ENCODE data around the gene DNASE2B. TPM values are rescaled to one million over a fixed set of nuclear protein-coding genes. Genes with fewer than 3 reads are reported as not detected.

DNASE2B gene
- total and polyA plus RNA-seq, 2 donors (not counting 3 experiments of a cell fraction or from before 2014, with no cell fraction given), result not detected

GRCh38 chr1:84452436-84452835, 54.2 kb downstream of the DNASE2B start:
- no peak for DNase-seq (ENCODE audit: low read depth, low spot score)
- Histone ChIP-seq H3K27me3 (ENCODE audit: control insufficient read depth in 2 of 2, insufficient read depth in 2 of 2, low read length in 2 of 2) (peaks cover 18% of the 10 kb centered on the region in 2 experiments), H3K9me3 (replicated peaks; ENCODE audit: control insufficient read depth, insufficient read depth, low read length) (no peaks in the 10 kb centered on the region), H3K79me2 (ENCODE audit: control insufficient read depth, insufficient read depth, low read length) (no peaks in the 10 kb centered on the region), H3K27ac (ENCODE audit: insufficient read depth, low read depth, low read length) (no peak overlapping the region), H3K36me3 (ENCODE audit: control insufficient read depth in 2 of 2, extremely low read depth in 1 of 2, insufficient read depth in 2 of 2, low read length in 2 of 2) (no peaks in the 10 kb centered on the region), H3K4me2 (ENCODE audit: insufficient read depth, low read length) (no peak overlapping the region), H2AFZ (ENCODE audit: low read depth, low read length) (no peak overlapping the region), H4K20me1 (replicated peaks; ENCODE audit: control insufficient read depth, extremely low read depth, insufficient read depth, low read length) (no peaks in the 10 kb centered on the region), H3K4me3 (replicated peaks in 1 of 3; ENCODE audit: insufficient read depth in 1 of 3, low read depth in 1 of 3, low read length in 3 of 3) (no peak overlapping the region), H3K9me1 (replicated peaks; ENCODE audit: control insufficient read depth, extremely low read depth, insufficient read depth, low read length) (no peaks in the 10 kb centered on the region), H3K4me1 (ENCODE audit: control insufficient read depth, extremely low read depth, insufficient read depth, low read length) (no peaks in the 10 kb centered on the region), H3K9ac (replicated peaks; ENCODE audit: extremely low read depth, insufficient read depth, low read length) (no peak overlapping the region)
- ChIA-PET CTCF (interaction anchor here (1.1 kb wide), 2 partner anchors 19 to 152 kb away, joined by 3 read pairs; no protein-coding TSS in a partner anchor), POLR2A (no interaction called here)
- dilution Hi-C loops (cut with MboI; ENCODE audit: extremely low pct_ligation_motif_present, low sequenced_read_pairs) (no loop called here), intact Hi-C loops (cut with micrococcal nuclease) (no loop called here)
- FAIRE-seq, result no peak
- no peak for TF ChIP-seq FOS (IDR thresholded peaks at IDR 0.05; ENCODE audit: borderline replicate concordance, insufficient read depth, low read length)
- TF ChIP-seq MYC (IDR thresholded peaks at IDR 0.05; ENCODE audit: low read depth, low read length), result no peak
- TF ChIP-seq GATA2 (IDR thresholded peaks at IDR 0.05; ENCODE audit: insufficient read depth, insufficient read length, low read depth, low read length), result no peak
- TF ChIP-seq POLR2AphosphoS5 (IDR thresholded peaks at IDR 0.05; ENCODE audit: insufficient read depth, low read depth, low read length), result no peak
- TF ChIP-seq CTCF (IDR thresholded peaks at IDR 0.05; ENCODE audit: extremely low read depth in 1 of 2, insufficient read depth in 1 of 2, low read depth in 1 of 2, low read length in 2 of 2), result no peak
- BruUV-seq (replicated peaks), result no TSS peak

GRCh38 chr1:84462118-84462517, 63.8 kb downstream of the DNASE2B start:
- ChIA-PET POLR2A (no interaction called here), CTCF (no interaction called here)
- DNase-seq (ENCODE audit: low read depth, low spot score) (no peak), FAIRE-seq (no peak)
- Histone ChIP-seq H3K4me1 (ENCODE audit: control insufficient read depth, extremely low read depth, insufficient read depth, low read length) (no peaks in the 10 kb centered on the region), H2AFZ (ENCODE audit: low read depth, low read length) (no peak overlapping the region), H3K9ac (replicated peaks; ENCODE audit: extremely low read depth, insufficient read depth, low read length) (no peak overlapping the region), H3K4me2 (ENCODE audit: insufficient read depth, low read length) (no peak overlapping the region), H3K9me1 (replicated peaks; ENCODE audit: control insufficient read depth, extremely low read depth, insufficient read depth, low read length) (no peaks in the 10 kb centered on the region), H4K20me1 (replicated peaks; ENCODE audit: control insufficient read depth, extremely low read depth, insufficient read depth, low read length) (no peaks in the 10 kb centered on the region), H3K4me3 (replicated peaks in 1 of 3; ENCODE audit: insufficient read depth in 1 of 3, low read depth in 1 of 3, low read length in 3 of 3) (no peak overlapping the region), H3K27me3 (ENCODE audit: control insufficient read depth in 2 of 2, insufficient read depth in 2 of 2, low read length in 2 of 2) (peaks cover 15 to 23% of the 10 kb centered on the region in 2 experiments), H3K36me3 (ENCODE audit: control insufficient read depth in 2 of 2, extremely low read depth in 1 of 2, insufficient read depth in 2 of 2, low read length in 2 of 2) (no peaks in the 10 kb centered on the region), H3K9me3 (replicated peaks; ENCODE audit: control insufficient read depth, insufficient read depth, low read length) (no peaks in the 10 kb centered on the region), H3K79me2 (ENCODE audit: control insufficient read depth, insufficient read depth, low read length) (no peaks in the 10 kb centered on the region), H3K27ac (ENCODE audit: insufficient read depth, low read depth, low read length) (no peak overlapping the region)
- intact Hi-C loops (cut with micrococcal nuclease) (no loop called here), dilution Hi-C loops (cut with MboI; ENCODE audit: extremely low pct_ligation_motif_present, low sequenced_read_pairs) (no loop called here)
- no TSS peak for BruUV-seq (replicated peaks)
- TF ChIP-seq JUN (IDR thresholded peaks at IDR 0.05; ENCODE audit: borderline replicate concordance, insufficient read depth, insufficient read length, low read depth) (no peak), FOS (IDR thresholded peaks at IDR 0.05; ENCODE audit: borderline replicate concordance, insufficient read depth, low read length) (no peak), POLR2A (IDR thresholded peaks at IDR 0.05; ENCODE audit: low read depth, low read length) (no peak), GATA2 (IDR thresholded peaks at IDR 0.05; ENCODE audit: insufficient read depth, insufficient read length, low read depth, low read length) (no peak), MAX (IDR thresholded peaks at IDR 0.05; ENCODE audit: insufficient read depth, insufficient read length) (no peak), CTCF (IDR thresholded peaks at IDR 0.05; ENCODE audit: extremely low read depth in 1 of 2, insufficient read depth in 1 of 2, low read depth in 1 of 2, low read length in 2 of 2) (no peak), POLR2AphosphoS5 (IDR thresholded peaks at IDR 0.05; ENCODE audit: insufficient read depth, low read depth, low read length) (no peak), EZH2 (IDR thresholded peaks at IDR 0.05; ENCODE audit: borderline replicate concordance, low read depth, low read length, severe bottlenecking) (no peak), MYC (IDR thresholded peaks at IDR 0.05; ENCODE audit: low read depth, low read length) (no peak)
